GM12801 (cell line): ENCODE data around the gene KLHL9.

ENCODE experiments used
- CTCF ChIP-seq: IDR thresholded peaks from one replicate; pipeline ENCODE4 v1.5.1; 2011; ENCODE audit warnings: control low read depth; ENCODE audit not compliant: insufficient read length; ENCODE audit errors: extremely low read depth

Gene KLHL9

GRCh38 chr9:21286659-21287058, 48.5 kb downstream of the KLHL9 start:
- TF ChIP-seq CTCF, result no peak

DNA sequence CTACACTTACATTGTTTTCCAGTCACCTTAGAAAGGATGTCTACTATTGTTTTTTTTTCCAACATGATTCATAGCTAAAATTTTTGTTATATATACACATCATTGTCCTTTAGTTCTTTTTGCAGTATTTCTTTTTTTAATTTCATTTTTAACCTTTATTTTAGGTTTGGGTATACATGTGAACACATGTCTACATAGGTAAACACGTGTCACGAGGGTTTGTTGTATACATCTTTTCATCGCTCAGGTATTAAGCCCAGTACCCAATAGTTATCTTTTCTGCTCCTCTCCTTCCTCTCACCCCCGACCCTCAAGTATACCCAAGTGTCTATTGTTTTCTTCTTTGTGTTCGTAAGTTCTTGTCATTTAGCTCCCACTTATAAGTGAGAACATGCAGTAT, 49.1 kb downstream of the KLHL9 start:
- TF ChIP-seq CTCF, result no peak

DNA sequence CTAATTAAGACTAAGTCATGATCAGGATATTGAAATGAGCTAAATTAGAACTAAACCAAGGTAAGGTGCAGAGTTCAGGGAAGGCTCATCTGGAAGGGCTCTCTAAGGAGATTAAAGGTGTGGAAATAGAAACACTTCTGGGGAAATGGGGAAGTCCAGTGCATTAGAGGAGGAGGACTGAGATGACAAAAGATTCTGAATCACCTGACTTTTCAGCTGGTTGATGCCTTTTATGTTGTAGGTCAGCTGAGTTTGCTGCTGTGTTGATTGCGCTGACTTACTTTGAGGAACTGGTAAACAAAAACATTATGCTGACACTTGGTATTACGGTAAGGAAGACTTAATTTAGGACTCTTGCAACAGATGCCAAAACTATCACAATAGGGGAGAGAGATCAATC, 53.9 kb downstream of the KLHL9 start:
- no peak for TF ChIP-seq CTCF
